Gastroesophageal sphincter (tissue), 3 donors: ENCODE measurements around the gene PLG.

Experiments
- EP300 ChIP-seq: sonication (generic); formaldehyde crosslinking; IDR thresholded peaks from one replicate; pipeline ENCODE4 v1.6.1; 2017; ENCODE audit warnings: antibody characterized with exemption, mild to moderate bottlenecking
- POLR2A ChIP-seq, 2 donors: fragments of 450-650 bp; IDR thresholded peaks; one replicate each; pipeline ENCODE4 v1.6.1; 2017; ENCODE audit warnings: antibody characterized with exemption in 2 of 2, mild to moderate bottlenecking in 2 of 2, moderate library complexity in 1 of 2
- TF ChIP-seq, protein P1 (sequence below), 4 experiments: fragments of 200-600 bp in 2 of 4; fragments of 450-650 bp in 2 of 4; sonication (generic) in 1 of 4; IDR thresholded peaks; one replicate each; pipeline ENCODE4 v1.5.1; 2017 to 2019; ENCODE audit warnings: antibody characterized with exemption in 4 of 4, mild to moderate bottlenecking in 2 of 4, moderate library complexity in 2 of 4

GRCh38 chr6:160734627-160735026, 32.6 kb downstream of the PLG start:
- no peak for TF ChIP-seq EP300
- TF ChIP-seq, protein P1, sequence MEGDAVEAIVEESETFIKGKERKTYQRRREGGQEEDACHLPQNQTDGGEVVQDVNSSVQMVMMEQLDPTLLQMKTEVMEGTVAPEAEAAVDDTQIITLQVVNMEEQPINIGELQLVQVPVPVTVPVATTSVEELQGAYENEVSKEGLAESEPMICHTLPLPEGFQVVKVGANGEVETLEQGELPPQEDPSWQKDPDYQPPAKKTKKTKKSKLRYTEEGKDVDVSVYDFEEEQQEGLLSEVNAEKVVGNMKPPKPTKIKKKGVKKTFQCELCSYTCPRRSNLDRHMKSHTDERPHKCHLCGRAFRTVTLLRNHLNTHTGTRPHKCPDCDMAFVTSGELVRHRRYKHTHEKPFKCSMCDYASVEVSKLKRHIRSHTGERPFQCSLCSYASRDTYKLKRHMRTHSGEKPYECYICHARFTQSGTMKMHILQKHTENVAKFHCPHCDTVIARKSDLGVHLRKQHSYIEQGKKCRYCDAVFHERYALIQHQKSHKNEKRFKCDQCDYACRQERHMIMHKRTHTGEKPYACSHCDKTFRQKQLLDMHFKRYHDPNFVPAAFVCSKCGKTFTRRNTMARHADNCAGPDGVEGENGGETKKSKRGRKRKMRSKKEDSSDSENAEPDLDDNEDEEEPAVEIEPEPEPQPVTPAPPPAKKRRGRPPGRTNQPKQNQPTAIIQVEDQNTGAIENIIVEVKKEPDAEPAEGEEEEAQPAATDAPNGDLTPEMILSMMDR (IDR thresholded peaks at IDR 0.05): no peak
- TF ChIP-seq POLR2A (IDR thresholded peaks at IDR 0.05): no peak
